GM18519 (cell line): Measurements from ENCODE around the gene FOXK1.
A peak's percentile ranks its signal among the peaks of the same experiment; 100 is the strongest.

ENCODE experiments used
- ATAC-seq: cut with Tn5 transposase; IDR thresholded peaks from one replicate; pipeline ENCODE4 v1.9.1; 2021; ENCODE audit warnings: mild to moderate bottlenecking, moderate library complexity; ENCODE audit not compliant: unreplicated experiment, low FRiP score

The FOXK1 gene

DNA sequence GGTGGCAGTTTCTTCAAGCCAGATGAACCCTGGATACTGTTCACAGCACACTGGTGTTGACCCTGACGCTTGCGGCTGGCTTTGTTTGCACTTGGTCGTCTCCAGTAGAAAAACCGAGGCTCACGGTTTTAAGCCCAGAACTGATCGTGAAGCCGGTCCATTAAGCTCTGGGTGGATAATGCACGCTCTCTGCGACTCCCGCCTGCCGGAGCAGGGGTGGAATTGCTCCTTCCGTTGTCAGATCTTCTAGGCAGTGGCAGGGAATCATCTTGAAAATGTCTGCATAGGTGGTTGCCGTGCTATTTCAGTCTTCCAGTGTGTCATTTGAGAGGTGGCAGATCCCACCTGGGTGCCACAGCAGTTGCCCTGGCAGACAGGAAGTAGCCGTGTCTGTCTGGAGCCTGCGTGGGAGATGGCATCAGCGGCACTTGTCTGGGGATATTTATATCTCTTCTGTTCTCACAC, 57.5 kb downstream of the FOXK1 start:
- peak; percentile 37 for ATAC-seq

DNA sequence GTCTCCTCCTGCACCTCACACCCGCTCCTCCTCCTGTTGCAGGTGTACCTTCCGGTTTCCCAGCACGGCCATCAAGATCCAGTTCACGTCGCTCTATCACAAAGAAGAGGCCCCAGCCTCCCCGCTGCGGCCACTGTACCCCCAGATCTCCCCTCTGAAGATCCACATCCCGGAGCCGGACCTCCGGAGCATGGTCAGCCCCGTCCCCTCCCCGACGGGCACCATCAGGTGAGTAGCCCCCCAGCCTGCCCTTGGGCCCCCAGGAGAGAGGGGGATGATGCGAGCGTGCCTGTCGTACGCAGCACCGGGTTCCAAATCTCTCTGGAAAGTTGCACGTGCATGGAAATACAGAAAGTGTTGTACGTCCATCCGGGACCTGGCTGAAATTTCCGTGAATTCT, 58.7 kb downstream of the FOXK1 start:
- ATAC-seq = no peak

DNA sequence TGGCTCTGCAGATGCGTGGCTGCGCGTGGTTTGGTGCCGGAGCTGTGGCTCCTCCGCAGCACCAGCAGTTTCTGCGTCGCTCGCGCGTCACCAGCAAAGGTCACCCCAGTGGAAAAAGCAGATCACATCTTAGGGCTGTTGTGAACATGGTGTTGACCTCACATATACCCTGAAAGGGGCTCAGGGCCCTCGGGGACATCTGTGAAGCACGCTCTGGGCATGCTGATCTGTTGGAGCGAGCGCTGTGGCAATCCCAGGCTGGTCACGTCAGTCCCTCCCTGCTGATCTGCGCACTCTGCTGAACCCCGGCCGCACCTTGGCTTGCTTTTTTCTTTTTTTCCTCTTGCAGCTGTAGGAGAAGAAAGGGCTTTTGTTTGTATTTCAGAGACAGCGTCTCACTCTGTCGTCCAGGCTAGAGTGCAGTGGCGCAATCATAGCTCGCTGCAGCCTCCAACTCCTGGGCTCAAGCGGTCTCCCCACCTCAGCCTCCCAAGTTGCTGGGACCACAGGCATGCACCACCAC, 60.0 kb downstream of the FOXK1 start:
- no peak for ATAC-seq

DNA sequence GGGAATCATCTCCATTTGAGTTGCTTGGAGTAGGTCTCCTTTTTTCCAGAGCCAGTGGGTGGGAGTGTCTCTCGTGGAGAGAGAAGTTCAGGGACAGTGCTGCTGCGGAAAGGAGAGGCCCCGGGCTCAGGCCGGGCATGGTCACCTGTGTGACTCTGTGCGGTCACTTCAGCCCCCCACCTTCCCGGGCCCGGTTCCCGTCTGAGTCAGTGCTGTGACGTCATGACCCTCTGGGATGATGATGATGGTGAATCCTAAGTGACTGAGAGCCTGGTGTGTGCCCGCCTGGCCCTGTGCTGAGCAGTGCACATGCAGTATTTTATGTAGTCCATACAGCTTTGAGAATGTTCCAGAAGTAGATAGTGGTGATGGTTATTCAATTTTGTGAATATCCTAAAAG, 60.8 kb downstream of the FOXK1 start:
- no peak for ATAC-seq

DNA sequence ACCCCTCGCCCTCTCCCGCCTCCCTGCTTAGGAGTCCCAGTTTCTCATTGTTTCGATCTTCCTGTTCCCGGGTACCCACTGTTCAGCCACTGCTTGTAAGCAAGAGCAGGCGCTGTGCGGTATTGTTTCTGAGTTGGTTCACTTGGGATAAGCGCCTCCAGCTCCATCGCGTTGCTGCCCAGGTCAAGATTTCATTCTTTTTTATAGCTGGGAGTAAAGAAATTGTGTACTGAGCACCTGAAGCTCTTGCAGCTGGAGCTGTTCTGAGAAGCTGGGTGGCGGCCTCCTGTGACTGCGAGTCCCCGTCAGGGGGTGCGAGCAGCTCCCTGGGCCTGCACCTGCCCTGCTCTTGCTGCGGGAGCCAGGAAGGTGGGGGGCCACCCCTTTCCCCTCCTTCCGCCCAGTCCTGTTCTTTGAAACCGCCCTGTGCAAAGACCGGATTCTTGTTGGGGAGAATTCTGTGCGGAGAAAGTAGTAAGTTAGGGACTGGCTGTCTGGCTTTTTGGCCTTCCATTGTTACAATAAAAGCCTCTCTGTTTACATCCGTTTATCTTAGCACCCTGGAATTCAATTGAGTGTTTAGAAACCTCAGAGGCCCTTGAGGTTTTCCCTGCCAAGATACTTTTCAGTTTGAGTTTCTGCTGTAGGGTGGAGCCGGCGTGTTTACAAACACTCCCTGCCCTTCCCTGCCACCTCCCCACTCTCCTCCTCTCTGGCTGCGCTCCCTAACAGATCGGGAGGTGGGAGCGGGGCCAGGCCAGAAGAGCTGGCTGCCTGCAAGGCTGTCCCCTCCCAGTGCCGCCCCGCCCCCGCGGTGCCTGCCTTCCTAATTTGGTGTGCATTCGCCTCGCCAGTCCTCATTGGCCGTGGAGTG, 62.5 kb downstream of the FOXK1 start:
- ATAC-seq = no peak

DNA sequence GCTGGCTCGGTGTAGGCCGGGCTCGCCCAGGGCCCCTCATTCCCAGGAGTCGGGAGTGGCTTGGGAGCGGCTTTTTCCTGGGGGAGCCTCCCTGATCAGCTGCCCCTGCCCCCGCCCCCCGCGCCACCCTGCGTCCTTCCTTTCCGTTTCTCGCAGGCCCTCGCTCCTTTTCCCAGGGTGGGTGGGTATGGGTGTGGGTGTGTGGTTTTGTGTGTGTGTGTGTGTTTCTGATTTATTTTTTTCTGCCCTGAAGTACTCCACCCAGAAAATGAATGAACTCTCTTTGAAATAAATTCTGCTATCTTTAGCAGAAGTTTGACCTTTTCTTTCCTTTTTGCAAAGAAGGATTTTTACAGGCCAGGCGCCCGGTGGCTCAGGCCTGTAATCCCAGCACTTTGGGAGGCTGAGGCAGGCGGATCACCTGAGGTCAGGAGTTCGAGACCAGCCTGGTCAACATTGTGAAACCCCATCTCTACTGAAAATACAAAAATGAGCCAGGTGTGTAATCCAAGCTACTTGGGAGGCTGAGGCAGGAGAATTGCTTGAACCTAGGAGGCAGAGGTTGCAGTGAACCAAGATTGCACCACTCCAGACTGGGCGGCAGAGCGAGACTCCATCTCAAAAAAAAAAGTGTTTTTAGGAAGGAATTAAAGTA, 63.3 kb downstream of the FOXK1 start:
- no peak for ATAC-seq

DNA sequence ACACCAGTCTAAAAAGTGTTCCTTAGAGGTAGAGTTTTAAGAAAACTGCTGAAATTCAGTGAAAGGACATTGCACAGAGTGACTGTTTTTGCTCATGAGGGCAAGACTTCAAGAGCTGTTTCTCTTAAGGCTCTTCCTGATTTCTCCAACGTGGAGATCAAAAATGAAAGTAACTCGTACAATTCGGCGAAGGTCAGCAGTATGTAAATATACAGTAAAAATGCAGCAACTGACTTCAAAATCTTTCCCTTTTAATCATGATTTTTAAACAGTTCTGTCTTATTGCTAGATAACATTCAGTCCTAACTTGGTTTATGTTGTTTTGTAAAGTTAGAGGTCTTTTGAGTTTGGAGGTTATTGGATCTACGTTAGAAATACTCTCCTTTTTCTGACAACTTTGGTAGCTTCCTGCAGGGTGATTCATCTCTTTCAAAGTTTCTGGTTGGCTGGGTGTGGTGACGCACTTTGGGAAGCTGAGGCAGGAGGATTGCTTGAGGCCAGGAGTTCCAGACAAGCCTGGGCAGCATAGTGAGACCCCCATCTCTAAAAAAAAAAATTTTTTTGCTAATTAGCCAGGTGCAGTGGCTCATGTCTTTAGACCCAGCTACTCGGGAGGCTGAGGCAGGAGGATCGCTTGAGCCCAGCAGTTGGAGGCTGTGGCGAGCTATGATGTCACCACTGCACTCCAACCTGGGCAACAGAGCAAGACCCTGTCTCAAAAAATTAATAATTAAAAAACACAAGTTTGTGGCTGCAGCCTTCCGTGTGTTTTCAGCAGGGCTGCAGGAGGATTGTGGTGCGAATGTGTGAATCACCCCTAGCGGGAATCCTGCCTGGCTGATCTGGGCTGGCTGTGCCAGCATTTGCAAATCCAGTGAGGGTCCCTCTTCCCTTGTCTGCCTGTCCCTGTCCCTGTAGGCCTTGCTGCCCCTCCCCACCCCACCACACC, 64.2 kb downstream of the FOXK1 start:
- no peak for ATAC-seq

DNA sequence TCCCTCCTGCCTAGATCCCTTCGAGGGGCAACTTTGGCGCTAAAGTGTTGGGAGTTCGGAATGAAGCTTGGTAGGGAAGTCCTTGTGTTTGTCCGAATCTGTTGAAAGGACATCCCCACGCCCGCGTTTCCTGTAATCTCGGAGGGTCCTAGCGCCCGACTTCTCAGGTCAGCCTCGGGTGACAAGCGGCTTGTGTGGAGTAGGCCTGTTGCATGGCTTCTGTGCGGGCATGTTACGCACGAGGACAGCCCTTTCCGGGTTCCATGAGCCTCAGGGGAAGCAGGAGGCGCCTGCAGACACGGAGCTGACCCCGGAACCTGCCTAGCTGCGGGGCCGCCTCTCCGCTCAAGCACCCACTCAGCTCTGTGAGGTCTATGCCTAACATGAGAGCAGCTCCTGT, 64.9 kb downstream of the FOXK1 start:
- ATAC-seq = no peak

DNA sequence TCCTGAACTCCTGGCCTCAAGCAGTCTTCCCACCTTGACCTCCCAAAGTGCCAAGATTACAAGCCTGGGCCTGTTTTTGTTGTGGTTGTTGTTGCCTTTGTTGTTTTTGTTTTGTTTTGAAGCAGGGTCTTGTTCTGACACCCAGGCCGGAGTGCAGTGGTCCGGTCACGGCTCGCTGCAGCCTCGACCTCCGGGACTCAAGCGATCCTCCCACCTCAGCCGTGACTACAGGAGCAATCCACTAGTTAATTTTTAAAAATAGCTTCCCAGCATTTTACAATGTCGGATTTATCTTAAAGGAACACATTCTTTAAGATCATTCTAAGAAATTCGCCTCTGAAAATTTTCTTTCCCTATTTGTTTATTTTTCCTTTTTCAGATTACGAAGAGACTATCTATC, 65.7 kb downstream of the FOXK1 start:
- ATAC-seq = no peak

DNA sequence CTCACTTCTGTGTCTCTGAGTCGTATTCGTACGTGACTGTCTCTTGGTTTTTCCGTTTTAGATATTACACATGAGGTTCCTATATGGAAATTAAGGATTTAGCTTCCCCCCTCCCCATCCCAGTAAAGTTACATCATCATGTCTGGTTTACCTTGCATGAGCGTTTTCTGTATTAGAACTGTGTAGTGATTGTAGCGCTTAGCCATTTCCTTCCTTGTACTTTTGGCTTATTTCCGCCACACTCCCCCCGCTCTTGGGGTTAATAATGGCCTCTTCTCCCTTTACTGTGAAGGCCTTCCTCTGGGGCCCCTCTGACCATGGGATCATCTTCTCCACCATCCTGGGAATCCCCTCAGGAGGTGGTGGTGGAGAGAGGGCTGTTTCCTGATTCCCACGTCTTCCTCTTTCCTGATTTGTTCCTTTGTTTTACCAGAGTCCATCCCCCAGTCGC, 66.2 kb downstream of the FOXK1 start:
- no peak for ATAC-seq

DNA sequence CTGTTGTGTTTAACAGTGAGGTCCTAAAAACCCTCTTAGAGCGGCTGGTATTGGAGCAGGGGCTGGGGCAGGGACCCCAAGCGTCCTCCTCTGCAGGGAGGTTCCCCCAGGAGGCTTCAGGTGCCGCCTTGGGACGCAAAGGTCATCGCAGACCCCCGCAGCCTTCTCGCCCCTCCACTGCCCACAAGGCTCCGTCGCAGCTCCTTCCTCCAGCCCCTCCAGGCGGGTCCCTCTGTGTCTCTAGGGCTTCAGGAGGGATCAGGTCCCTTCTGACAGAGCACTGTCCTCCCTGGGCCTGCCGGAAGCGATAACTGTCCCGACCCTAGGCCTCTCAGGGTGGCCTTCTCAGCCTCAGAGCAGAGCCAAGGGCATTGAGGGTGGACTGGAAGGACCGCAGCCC, 67.3 kb downstream of the FOXK1 start:
- no peak for ATAC-seq

DNA sequence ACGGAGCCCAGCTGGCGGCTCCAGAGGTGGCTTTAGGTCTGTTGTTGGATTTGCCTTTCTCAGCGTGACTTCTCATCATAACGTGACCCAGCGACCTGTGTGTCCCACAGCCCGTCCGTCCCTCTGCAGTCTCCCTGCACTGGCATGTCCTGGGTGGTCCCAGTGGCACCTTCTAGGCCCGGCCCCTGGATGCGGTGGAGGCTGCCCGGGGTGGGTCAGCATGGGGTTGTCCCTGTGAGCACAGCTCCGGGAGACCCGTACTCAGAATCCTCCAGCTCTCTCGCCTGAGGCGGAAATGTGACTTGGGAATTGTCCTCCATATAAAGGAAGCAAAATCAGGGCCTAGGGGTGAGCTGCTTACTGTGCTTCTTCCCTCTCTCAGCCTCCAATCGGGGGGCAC, 67.7 kb downstream of the FOXK1 start:
- ATAC-seq = no peak

DNA sequence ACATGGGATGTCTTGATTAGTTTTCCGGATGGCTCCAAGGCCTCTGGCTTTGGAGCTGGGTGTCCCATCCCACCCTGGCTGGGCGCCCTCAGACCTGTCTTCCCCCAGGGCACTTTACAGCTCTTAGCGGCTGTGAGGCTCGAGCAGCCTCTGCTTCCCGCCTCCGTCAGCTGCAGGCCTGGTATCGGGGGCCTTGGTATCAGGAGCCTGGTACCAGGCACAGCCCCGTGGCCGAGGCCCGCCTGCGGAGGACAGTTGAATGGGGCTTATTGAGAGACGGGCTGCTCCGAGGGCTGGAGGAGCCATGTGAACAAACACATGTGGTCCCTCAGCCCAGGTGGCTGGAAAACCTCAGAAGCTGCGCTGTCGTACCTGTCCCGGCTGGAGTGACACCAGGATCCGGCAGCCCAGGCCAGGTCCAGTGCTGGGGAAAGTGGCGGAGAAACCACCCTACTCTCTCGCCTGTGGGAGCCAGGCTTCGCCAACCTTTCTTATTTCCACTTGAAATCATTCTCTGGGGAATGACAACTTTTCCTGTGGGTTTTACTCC, 69.4 kb downstream of the FOXK1 start:
- ATAC-seq = no peak

DNA sequence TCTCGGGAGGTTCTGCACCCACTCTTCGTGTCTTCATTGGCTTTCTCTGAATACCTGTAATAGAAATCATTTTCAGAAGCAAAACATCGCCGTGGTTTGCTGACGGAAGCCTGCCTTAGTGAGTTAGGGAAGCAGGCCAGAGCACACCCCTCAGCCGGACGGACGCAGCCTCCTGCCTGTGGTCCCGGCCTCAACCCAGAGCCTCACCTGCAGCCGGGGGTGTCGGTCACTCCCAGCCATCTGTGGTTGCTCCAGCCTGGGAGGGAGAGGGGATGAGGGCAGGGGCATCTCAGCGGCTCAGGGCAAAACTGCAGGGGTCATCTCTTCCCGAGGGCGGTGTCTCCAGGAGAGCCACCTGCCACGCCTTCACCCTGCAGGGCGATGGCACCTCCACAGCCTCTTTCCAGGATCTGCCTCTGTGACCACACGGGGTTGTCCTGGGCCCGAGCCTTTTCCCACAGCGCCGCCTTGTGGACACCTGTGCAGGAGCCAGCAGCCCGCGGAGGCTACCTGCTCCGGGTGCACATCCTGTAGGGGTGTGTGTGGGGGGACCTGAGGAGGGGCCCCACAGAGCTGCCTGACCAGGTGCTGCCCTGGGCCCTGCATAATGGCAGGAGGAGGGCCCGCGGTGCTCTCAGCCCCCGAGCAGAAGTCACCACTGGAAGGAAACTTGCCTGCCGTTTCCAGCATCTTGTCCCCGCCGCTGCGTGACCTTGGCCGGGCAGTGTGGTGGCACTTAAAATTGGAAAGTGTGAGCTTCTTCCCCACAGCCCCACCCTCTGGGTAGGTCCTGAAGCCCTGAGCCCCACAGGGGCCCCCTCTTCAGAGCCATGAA, 71.7 kb downstream of the FOXK1 start:
- peak; percentile 61 for ATAC-seq

DNA sequence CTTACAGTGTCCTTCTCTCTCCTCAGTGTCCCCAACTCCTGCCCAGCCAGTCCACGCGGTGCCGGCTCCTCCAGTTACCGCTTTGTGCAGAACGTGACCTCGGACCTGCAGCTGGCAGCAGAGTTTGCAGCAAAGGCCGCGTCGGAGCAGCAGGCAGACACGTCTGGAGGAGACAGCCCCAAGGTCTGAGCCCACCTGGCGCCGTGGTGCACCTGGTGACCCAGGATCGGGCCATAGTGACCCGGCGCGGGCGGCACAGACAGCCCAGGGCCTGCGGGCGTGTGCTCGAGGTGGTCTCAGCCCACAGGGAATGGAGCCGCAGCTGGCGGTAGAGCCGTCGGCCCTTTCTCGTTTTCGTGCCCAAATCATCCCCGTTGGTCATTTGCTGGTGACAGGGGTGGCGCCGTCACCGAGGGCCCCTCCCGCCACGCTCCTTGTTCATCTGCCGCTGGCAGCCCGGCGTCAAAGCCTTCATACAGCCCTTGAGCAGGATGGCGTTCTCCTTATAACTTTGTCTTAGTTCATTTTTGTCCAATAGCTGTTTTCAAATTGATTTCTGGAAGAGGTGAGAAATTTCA, 72.4 kb downstream of the FOXK1 start:
- ATAC-seq = no peak

DNA sequence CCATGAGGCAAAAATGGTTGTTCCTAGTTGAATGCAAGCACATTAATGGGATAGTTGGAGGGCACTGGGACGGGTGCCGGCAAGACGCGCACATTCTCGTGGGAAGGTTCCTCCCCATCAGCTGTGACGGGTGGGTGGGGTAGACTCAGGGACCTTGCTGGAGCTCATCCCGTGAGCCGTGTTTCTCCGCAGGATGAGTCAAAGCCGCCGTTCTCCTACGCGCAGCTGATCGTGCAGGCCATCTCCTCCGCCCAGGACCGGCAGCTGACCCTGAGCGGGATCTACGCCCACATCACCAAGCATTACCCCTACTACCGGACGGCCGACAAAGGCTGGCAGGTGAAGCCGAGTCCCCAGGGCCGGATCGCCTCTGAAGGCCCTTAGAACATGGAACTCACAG, 73.0 kb downstream of the FOXK1 start:
- ATAC-seq = no peak

DNA sequence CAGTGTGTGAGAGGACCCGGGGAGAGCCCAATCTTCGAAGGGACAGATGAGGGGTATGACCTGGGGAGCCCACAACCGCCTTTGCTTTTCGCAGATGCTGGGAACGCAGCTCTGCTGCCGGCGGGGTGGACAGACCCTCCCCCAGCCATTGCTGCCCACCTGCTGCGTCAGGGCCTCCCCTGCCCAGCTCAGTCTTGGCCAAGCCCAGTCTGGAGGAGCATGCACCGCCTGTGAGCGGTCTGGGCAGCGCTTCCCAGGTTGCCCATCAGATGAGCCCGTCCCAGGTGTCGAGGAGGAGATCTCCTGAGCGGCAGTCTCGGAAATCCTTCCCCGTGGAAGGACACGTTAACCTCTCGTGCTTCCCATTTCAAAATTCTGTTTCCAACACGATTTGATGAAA, 76.0 kb downstream of the FOXK1 start:
- no peak for ATAC-seq

DNA sequence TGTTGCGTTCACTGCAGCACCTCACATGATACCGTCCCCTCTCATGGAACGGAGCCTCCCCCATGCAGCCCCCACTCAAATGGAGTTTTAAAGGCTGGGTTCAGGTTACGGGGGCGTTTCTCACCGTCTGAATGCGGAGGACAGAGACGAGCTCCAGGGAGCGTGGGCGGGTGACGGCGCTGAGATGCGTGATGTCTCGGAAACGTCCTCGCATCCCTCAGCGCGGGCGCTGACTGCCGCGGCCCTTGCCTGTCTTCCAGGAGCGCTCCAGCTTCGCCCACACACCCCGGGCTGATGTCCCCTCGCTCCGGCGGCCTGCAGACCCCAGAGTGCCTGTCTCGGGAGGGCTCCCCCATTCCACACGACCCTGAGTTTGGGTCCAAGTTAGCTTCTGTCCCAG, 76.7 kb downstream of the FOXK1 start:
- ATAC-seq = no peak

DNA sequence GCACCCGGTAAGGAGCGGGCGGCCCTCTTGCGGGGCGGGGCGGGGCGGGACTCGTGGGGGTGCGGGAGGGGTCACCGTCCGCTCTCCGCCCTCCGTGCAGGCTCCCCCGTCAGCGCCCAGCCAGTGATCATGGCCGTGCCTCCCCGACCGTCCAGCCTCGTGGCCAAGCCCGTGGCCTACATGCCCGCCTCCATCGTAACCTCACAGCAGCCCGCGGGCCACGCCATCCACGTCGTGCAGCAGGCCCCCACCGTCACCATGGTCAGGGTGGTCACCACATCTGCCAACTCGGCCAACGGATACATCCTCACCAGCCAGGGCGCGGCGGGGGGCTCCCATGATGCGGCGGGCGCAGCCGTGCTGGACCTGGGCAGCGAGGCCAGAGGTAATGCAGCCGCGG, 77.1 kb downstream of the FOXK1 start:
- ATAC-seq = no peak
